Dermis blood vessel endothelial cell (primary cell): ENCODE measurements around the gene ENOX1. TPM values are rescaled to one million over a fixed set of nuclear protein-coding genes. Genes with fewer than 3 reads are reported as not detected.
A peak's percentile ranks its signal among the peaks of the same experiment; 100 is the strongest.

Source experiments
- DNase-seq: peaks from one replicate; pipeline ENCODE4 v3.0.0; 2010
- total RNA-seq: library from RNA; depleted of rRNA; stranded (reverse); fragments of >200 nt; gene quantifications from 2 replicates; pipeline ENCODE4 v1.2.3, GENCODE V29; 2014

The ENOX1 gene
- total RNA-seq, 1 donor from 2014 or later = 2.0 TPM

DNA sequence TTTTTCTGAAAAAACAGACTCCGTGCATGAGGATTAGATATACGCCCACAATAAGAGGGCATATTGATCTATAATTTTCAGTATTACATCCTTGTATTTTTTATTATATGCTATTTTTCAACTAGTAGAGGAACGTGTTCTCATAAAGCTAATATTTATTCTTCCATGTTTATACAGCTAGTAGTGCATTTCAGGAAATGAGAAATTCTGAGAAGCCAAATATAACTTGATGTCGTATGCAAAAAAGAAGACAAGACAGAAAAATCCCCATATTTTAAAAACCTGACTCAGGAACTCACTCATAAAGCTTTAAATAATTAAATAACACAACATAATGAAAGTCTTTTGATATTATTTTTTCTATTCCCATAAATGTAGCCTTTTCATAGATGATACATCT lies 308.6 kb downstream of the ENOX1 start:
- no peak for DNase-seq

DNA sequence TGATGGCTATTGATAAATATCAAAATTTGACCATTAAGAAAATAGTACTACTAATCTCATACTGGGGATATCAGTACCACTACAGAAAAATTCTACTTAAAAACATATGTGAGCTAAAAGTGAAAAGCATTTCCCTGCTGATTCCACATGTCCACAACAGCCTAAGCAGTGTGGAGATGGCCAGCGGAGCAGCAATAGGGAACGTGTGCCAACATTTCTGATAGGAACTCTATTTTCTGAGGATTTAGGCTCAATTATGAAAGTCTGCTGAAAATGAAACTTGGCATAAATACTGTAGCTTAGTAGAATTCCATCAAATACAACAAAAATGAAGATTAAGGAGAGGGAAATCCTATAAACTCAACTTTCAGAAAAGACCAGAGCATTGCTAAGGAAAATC lies 311.6 kb downstream of the ENOX1 start:
- DNase-seq = no peak

DNA sequence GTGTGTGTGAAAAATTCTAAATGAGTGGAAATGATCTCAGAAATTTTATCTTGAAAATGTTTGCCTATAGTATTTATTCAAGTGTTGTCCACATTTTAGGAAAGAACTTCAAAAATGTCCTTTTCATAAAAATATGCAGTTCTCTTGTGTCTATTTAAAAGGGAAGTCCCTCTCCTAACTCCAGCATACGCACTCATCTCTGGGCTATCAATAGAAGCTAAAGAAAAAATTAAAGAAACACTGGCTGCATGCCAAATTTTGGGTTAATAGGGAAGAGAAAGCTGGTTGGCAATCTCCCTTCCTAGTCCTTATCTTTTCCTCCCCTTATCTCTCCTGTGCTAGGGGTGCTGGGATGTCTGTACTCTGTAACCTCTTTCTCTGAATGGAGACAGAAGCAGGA lies 313.3 kb downstream of the ENOX1 start:
- peak; percentile 0 for DNase-seq

DNA sequence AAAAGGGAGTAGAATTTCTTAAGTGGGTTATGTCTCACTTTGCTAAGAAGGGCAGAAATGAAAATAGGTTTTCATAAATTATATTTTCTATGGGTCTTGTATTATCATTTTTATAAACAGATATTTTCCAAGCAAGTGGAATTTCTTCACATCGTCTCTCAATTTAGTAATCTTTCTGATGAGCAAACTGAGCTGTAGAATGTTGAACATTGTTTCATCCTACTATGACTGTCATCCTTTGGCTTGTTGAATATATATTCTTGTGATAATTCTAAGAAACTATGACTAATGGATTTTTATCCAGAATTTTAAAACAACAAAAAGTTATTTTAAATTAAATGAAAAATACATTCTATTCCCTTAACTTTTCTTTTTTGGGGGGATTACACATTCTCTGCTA lies 313.8 kb downstream of the ENOX1 start:
- no peak for DNase-seq

DNA sequence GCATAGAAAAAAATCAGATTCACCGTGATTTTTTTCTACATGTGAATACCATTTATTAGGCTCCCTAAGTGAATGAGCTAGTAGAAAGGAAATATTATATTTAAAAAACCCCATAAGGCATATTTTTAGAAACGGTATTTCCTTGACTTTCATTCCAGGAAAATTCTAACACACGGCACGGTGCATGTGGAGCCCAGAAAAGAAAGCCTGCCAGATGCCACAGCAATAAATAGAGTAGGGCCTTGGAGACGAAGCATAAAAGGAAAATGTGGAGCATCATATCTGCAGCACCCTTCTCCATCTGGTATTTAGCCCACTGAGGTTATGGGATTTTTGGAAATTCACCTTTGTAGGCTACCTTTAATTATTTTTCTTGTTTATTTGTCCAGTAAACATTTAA lies 314.4 kb downstream of the ENOX1 start:
- no peak for DNase-seq

DNA sequence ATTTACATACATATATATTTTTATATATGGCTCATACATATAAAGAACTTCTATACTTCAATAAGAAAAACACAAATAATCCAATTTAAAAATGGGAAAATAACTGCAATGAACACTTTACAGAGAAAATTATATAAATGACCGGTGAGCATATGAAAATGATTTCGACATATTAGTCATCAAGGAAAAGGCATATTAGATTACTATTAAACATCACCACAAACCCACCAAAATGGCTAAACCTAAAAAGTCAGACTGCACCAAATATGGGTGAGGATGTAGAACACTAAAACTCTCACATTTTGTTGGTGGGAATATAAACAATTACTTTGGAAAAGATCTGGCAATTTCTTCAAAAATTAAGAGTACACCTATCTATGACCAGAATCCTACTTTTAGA lies 316.2 kb downstream of the ENOX1 start:
- no peak for DNase-seq

DNA sequence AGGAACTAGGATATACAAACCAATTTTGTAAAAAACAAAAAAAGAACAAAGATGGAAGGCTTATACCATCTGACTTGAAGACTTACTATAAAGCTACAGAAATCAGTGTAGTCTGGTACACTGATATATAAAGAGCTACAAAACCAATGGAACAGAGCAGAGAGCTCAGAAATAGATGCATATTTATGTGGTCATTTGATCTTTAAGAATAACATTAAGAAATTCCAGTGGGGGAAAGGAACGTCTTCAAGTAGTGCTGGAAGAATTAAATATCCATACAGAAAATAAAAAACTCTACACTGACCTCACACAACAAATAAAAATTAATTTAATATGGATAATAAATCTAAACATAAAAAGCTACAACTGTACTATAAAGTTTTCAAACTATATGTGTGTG lies 317.0 kb downstream of the ENOX1 start:
- DNase-seq = no peak

DNA sequence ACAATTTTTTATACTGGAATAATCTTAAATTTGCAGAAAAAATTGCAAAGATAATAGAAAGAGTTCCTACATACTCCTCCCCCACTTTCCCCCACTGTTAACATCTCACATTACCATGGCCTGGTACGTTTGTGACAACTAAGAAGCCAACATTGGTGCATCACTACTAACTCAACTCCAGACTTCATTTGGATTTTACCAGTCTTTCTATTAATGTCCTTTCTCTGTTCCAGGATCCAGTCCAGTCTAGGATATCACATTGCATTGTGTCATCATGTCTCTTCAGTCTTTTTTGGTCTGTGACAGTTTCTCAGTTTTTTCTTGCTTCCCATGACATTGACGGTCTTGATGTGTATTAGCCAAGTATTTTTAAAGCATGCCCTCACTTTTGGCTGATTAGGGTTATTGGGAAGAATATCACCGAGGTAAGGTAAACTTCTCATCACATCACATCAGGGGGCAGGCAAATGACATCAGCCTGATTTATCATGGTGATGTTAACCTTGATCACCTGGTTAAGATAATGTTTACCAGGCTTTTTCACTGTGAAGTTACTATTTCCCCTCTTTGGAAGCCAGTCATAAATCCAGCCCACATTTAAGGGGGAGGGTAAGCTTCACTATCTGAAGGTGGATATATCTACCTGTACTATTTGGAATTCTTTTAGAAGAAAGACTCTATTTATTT lies 322.1 kb downstream of the ENOX1 start:
- no peak for DNase-seq

DNA sequence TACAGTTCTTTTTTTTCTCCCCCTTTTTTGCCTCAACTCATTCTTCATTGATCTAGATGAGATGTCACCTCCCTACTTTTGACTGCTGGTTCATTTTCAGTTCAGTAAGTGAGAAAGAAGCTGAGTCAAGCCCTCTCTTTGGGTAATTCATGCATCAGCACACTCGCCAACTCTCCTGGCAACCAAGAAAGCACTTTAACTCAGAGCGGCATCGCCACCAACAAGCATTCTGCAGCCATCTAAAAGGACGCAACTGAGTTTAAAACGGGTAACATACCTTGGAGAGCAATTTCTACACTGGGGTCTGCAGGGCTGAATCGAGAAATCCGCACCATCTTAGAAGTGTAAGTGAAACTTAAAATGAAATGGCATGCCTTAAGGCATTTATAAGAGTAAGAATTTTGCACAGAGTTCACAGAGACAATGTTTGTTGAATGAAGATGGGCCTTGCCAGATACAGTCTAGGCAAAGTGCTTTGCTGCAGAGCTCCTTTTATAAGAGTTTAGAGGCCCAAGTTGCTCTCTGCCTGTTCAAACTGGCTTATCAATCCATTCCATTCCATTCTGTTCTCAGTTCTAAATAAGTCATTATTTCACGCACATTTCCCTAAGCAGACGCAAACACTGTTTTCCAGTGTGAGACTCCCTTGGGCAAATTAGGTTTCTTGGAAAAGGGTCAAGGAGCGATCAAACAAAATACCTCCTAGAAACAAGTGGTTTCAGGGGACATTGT lies 338.0 kb downstream of the ENOX1 start:
- no peak for DNase-seq

DNA sequence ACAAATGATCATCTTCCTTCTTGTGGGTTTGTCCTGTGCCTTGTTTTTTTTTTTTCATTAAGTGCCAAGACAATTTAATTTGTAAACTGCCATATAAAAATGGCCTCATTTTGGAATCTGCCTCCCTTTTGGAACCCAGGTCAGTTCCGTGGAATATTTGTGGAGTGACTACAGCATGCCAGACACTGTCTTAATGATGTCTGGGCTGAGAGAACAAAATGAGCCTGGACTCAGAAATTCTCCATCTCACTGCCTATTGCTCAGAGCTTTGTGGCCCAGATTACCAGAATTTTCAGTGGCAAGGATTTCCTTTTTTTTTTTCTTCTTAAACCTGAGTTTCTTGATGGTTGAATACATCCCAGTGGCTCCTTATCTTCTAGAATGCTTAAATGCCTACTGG lies 340.6 kb downstream of the ENOX1 start:
- no peak for DNase-seq

DNA sequence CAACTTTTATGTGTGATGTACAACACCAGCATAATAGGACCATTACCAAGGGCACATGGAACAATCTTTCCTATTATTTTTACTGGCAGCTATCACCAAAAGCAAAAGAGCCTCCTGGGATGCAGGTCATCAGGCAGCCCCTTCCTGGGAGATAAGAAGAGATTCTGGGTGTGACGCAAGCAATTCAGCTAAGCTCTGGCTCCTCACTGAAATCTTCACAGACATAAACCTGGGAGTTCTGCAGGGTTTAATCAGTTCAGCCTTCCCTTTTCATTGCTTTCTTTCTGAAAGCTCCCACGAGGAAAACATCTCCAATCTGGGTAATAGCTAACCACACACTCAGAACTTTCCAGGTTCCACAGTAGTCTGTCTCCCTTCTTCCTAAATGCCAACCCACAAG lies 341.1 kb downstream of the ENOX1 start:
- DNase-seq = no peak

DNA sequence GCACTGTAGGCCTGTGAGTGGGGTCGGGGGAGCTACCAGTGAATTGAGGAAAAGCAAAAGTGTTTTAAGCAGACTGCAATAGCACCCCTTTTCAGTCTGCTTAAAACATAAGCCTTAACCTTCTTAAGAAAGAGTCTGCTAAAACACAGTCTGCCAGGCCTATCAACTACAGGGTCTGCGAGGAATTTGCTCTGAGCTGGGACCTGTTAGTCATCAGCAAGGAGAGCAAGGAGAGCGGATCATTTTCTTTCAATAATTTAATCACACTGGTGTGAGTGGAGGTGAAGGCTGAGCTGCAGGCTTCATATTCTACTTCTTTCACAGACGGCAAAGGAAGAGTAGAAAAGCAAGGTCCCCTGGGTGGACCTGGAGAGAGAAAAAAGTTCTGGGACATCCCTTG lies 342.7 kb downstream of the ENOX1 start:
- no peak for DNase-seq

DNA sequence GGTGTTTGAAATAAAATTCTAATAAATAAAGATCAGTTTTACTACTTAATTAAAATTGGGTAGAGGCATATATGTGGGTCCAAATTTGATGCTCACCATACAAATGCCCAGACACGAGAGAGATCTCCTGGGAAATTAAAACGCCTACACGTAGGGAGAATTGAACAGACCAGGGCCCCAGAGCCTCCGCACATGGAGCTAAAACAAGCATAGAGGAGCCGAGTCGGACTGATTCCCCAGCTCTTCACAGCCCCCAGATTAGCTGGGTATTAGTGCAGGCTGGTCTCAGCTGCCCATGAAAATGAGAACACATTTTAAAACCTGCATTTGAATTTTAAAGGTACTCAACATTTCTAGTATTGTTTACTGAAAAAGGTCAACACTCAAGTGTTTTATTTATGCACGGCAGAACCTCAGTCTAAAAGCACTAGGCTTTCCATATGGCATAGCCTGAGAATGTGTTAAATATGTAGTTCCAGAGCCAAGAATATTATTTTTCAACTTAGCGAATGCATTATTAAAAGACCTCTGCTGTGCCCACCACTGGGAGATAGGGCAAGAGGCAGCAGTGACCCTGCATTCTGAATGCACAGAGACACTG lies 344.8 kb downstream of the ENOX1 start:
- no peak for DNase-seq

DNA sequence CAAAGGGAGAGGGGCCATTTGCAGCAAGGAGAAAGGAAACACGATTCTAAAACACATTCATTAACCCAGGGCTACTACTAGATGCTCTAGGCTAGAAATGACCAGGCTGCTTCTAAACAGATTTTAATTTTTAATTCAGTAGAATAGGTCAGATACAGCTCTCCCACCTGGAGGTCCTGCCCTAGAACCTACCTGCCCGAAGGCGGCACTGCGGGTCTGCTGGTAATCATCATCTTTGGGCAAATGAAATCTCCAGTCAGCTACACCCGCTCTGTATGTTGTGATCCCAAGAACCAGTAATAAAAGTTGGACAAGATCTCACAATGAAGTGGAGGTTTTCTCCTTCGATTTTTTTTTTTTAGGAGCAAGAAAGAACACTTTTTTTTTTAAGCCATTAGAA lies 345.3 kb downstream of the ENOX1 start:
- DNase-seq = no peak

DNA sequence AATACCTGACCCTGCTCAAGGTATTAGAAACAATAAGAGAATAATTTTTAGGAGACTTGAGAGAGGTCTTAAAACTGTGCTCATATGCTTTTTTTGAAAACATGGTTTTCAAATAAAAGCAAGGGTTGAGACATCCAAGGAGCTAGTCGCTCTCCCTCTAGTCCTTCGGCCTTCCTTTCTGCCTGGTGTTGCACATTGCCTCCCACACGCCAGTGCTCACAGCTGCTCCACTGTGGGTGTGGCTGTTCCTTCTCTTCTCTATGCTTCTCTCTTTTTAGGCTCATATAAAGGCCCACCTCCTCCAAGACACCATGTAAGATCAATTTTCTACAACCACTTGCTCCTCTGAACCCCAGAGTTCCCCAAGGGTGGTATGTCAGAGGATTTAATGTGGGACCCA lies 352.6 kb downstream of the ENOX1 start:
- no peak for DNase-seq

DNA sequence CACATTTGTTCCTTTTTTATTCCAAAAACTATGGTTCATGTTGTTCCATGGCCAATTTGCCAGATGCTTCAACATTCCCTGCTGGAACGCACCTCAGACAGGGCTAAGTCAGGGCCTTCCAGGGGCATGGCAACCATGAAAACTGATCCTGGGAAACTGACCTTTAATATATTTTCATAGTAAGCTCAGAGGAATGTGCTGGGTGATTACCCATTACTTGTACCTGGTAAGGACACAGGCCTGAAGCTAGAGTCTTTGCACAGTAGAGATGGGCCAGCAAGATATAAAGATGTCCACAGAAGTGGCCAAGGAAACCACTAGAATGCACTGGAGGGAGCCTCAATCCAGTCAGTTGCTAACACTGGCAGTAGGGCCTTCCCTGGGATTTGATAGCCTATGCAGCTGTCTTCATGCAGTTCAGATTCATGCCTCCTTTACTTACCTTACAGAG lies 353.1 kb downstream of the ENOX1 start:
- DNase-seq = no peak

DNA sequence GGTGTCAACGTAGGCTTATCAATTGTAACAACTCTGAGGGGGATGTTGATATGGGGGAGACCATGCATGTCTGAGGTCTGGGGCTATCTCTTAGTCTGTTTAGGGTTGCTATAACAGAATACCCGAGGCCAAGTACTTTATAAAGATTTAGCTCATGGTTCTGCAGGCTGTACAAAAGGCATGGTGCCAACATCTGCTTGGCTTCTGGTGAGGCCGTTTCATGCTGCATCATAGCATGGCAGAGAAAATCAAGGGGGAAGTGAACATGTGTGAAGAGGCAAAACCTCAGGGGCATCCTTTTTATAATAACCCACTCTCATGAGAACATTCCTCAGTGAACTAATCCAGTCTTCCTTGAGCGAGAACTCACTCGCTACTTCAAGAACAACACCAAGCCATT lies 353.8 kb downstream of the ENOX1 start:
- no peak for DNase-seq

DNA sequence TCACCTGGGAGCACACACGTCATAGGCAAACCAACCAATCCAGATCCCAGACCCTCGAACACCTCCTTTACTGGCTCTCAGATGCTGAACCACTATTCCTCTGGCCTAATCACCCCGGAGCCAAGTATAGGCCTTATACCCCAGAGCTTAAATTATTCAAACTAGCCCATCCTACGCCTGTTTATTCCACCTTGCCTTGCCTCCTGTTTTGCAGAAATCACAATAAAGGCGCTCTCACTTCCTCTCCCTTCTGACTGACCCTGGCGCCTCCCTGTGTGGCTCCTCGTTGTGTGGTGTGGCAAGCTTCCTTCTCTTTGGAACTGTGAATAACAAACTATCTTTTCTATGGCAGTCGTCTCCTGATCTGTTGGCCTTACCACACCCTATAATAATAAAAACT lies 354.9 kb downstream of the ENOX1 start:
- DNase-seq = no peak

DNA sequence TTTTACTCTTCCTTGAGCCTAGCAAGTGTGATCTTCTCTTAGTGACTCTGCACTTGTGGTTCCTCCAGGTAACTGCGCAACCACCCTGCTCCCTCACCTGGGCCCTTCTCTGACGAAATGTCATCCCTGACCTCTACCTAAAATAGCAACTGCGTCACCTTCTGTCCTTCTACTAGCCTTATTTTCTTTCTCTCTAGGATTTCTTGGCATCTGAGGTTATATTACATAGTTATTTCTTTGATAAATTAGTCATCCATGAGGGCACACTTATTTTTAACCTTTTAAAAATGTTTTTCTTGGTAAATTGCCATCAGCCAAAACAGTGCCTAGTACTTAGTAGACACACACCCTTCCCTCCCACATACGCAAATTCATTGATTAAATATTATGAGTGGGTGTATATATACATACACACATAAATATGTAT lies 355.5 kb downstream of the ENOX1 start:
- no peak for DNase-seq

DNA sequence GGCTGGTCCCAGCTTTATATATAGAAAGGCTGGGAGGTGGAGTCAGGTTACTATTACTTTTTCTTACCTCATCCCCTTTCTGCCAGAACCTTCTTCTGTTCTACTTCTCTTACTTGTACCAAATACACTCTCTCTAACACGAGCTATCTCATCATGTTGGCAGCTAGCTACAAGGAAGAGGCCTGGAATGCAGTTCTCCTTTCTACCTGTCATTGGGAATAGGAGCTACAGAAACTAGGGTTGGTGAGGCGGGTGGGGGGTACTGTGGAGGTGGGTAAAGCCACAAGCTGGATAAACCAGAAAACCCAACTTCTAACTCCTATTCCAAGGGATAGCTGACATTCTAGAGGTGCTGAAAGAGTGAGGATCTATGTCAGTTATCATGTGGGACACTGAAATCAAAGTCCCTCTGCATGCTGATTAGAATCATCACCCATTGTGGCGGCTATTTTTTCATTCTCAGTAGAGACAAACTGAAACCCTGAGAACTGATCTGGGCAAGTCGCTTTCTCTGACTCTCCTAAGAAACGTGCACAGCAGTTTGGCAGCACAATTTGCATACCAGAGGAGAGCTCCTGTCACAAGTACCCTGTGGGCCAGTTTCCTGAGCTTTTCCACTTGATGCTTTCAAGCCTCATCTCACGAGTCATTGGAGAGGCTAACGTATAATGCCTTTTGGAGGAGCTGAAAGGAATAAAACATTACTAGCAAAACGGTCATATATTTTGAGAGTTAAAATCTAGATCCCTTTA lies 358.1 kb downstream of the ENOX1 start:
- no peak for DNase-seq

DNA sequence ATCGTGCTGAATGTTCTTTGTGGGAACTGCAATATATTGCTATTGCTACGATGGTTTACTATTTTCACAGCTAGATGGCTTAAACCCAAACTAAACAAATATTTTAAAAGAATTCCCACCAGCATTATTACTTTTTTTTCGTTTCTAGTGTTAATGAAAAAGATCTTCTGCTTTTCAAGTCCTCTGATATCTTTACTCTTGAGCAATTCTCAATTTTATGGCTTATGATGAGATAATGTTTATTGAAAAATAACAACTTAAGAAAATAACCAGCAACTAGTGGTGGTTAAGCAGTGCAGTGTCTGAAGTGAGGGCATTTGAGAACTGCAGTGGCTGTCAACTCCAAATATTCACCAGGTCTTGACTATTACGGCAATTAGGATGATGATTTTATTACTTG lies 360.4 kb downstream of the ENOX1 start:
- no peak for DNase-seq

DNA sequence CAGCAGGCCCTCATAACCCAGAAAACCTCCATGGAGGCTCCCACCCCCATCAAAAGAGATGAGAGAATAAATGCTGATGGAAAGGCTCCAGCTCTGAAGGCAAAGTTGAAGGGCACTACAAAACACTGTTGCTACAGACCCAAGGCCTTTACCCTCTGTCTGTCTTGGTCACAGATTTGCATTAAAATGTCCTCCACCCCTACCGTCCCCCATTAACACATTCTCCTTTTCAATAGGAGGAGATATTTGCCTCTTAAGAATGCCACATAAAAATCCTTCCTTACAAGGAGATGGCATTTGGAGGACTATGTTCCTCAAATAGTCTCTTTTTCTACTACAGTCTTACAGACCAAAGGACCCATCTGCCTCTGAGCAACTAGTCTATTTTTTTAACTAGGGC lies 361.5 kb downstream of the ENOX1 start:
- no peak for DNase-seq

DNA sequence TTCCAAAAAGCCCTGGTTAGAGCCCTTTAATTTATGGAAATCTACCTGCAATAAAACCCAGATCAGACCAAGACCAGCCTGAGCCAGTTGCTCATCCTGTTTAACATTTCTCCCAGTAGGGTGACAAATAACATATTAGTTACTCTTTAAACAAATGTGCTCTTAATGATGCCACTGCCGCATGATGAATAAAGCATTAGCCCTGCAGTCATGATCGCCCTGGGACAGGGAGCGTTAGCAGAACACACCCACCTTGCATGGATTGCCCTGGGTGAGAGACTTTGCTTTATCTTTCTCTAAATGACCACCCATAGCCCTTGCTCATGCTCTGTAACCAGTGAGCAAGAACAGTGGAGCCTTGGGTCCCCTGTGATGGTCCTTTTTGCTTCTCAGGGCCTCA lies 362.4 kb downstream of the ENOX1 start:
- DNase-seq = no peak
